Mammary epithelial cell (primary cell): ENCODE results near the gene IRF8.

Experiments
- EZH2 ChIP-seq: IDR thresholded peaks from 2 replicates; pipeline ENCODE4 v1.6.1; 2012; ENCODE audit warnings: low read length, inconsistent platforms, borderline replicate concordance
- TF ChIP-seq, protein P1 (sequence below), 2 donors: IDR thresholded peaks in 1 of 2; conservative IDR thresholded peaks in 1 of 2; 2 replicates each; pipeline ENCODE4 v1.5.1; 2011 to 2012; ENCODE audit warnings: inconsistent platforms in 2 of 2, low read length in 2 of 2, mild to moderate bottlenecking in 2 of 2, control low read depth in 1 of 2, low read depth in 1 of 2; ENCODE audit not compliant: insufficient read depth in 1 of 2; ENCODE audit errors: extremely low read depth in 1 of 2

GRCh38 chr16:85916141-85916890 is 17.4 kb downstream of the IRF8 start:
- TF ChIP-seq, protein P1, sequence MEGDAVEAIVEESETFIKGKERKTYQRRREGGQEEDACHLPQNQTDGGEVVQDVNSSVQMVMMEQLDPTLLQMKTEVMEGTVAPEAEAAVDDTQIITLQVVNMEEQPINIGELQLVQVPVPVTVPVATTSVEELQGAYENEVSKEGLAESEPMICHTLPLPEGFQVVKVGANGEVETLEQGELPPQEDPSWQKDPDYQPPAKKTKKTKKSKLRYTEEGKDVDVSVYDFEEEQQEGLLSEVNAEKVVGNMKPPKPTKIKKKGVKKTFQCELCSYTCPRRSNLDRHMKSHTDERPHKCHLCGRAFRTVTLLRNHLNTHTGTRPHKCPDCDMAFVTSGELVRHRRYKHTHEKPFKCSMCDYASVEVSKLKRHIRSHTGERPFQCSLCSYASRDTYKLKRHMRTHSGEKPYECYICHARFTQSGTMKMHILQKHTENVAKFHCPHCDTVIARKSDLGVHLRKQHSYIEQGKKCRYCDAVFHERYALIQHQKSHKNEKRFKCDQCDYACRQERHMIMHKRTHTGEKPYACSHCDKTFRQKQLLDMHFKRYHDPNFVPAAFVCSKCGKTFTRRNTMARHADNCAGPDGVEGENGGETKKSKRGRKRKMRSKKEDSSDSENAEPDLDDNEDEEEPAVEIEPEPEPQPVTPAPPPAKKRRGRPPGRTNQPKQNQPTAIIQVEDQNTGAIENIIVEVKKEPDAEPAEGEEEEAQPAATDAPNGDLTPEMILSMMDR (conservative IDR thresholded peaks at IDR 0.05 in 1 of 2, IDR thresholded peaks at IDR 0.05 in 1 of 2; ENCODE audit: extremely low read depth in 1 of 2, insufficient read depth in 1 of 2, low read depth in 1 of 2, low read length in 2 of 2) = no peak
- no peak for TF ChIP-seq EZH2
